H9 (cell line): ENCODE measurements around the gene NFATC2IP. TPM values are rescaled to one million over a fixed set of nuclear protein-coding genes. Genes with fewer than 3 reads are reported as not detected.

Experiments used
- DNase-seq: peaks from one replicate; pipeline ENCODE4 v3.0.0-alpha.2; 2017
- H2AFZ ChIP-seq: one replicate; pipeline ENCODE4 v1.6.1; 2013; ENCODE audit warnings: mild to moderate bottlenecking, low read length, control low read depth, moderate library complexity
- H2AK5ac ChIP-seq: 2 replicates; pipeline ENCODE4 v1.6.1; 2013; ENCODE audit warnings: low read length, control low read depth, mixed read lengths; ENCODE audit not compliant: insufficient read length
- H2BK120ac ChIP-seq: one replicate; pipeline ENCODE4 v1.6.1; 2013; ENCODE audit warnings: low read depth, mild to moderate bottlenecking, low read length, control low read depth, inconsistent platforms; ENCODE audit not compliant: poor library complexity, severe bottlenecking
- H2BK12ac ChIP-seq: 2 replicates; pipeline ENCODE4 v1.6.1; 2013; ENCODE audit warnings: low read length, control low read depth, mixed read lengths, low read depth; ENCODE audit not compliant: insufficient read length
- H2BK15ac ChIP-seq: 2 replicates; pipeline ENCODE4 v1.6.1; 2013; ENCODE audit warnings: low read depth, low read length, control low read depth
- H2BK20ac ChIP-seq: one replicate; pipeline ENCODE4 v1.6.1; 2013; ENCODE audit warnings: low read depth, mild to moderate bottlenecking, low read length, control low read depth, inconsistent platforms; ENCODE audit not compliant: poor library complexity, severe bottlenecking
- H2BK5ac ChIP-seq: 2 replicates; pipeline ENCODE4 v1.6.1; 2013; ENCODE audit warnings: low read length, control low read depth, mixed read lengths; ENCODE audit not compliant: insufficient read length
- H3K14ac ChIP-seq: 2 replicates; pipeline ENCODE4 v1.6.1; 2013; ENCODE audit warnings: low read length, control low read depth; ENCODE audit not compliant: insufficient read depth
- H3K18ac ChIP-seq: 2 replicates; pipeline ENCODE4 v1.6.1; 2013; ENCODE audit warnings: low read depth, mild to moderate bottlenecking, mixed read lengths, low read length, control low read depth; ENCODE audit not compliant: insufficient read length
- H3K23ac ChIP-seq: 2 replicates; pipeline ENCODE4 v1.6.1; 2013; ENCODE audit warnings: low read length, control low read depth, mixed read lengths, low read depth; ENCODE audit not compliant: insufficient read length
- H3K23me2 ChIP-seq: 2 replicates; pipeline ENCODE4 v1.6.1; 2013; ENCODE audit warnings: low read depth, mild to moderate bottlenecking, mixed read lengths, low read length, control low read depth; ENCODE audit not compliant: insufficient read length, poor library complexity, severe bottlenecking
- H3K27ac ChIP-seq: 2 replicates; pipeline ENCODE4 v1.5.1; 2013; ENCODE audit warnings: low read length, control low read depth, mixed read lengths, low read depth; ENCODE audit not compliant: insufficient read length
- H3K27me3 ChIP-seq: 2 replicates; pipeline ENCODE4 v1.6.1; 2013; ENCODE audit warnings: low read length, control low read depth, inconsistent platforms; ENCODE audit not compliant: insufficient read depth
- H3K4ac ChIP-seq: 2 replicates; pipeline ENCODE4 v1.6.1; 2013; ENCODE audit warnings: low read depth, mild to moderate bottlenecking, control low read depth, inconsistent platforms, low read length, moderate library complexity
- H3K4me1 ChIP-seq: 2 replicates; pipeline ENCODE4 v1.6.1; 2013; ENCODE audit warnings: low read length, control low read depth, inconsistent platforms; ENCODE audit not compliant: insufficient read depth
- H3K4me2 ChIP-seq: 2 replicates; pipeline ENCODE4 v1.6.1; 2013; ENCODE audit warnings: low read length, control low read depth, mixed read lengths; ENCODE audit not compliant: insufficient read length, insufficient read depth
- H3K56ac ChIP-seq: 2 replicates; pipeline ENCODE4 v1.6.1; 2013; ENCODE audit warnings: low read depth, mild to moderate bottlenecking, mixed read lengths, low read length, control low read depth; ENCODE audit not compliant: insufficient read length
- H3K79me1 ChIP-seq: 2 replicates; pipeline ENCODE4 v1.6.1; 2013; ENCODE audit warnings: low read depth, mild to moderate bottlenecking, moderate library complexity, low read length, control low read depth, inconsistent platforms; ENCODE audit not compliant: insufficient read depth, poor library complexity, severe bottlenecking
- H3K79me2 ChIP-seq: 2 replicates; pipeline ENCODE4 v1.6.1; 2013; ENCODE audit warnings: low read length, control low read depth, inconsistent platforms; ENCODE audit not compliant: insufficient read depth
- H3K9ac ChIP-seq: 2 replicates; pipeline ENCODE4 v1.6.1; 2013; ENCODE audit warnings: low read length, control low read depth, mixed read lengths; ENCODE audit not compliant: insufficient read length; ENCODE audit errors: extremely low read depth
- H3K9me3 ChIP-seq: one replicate; pipeline ENCODE4 v1.6.1; 2013; ENCODE audit warnings: low read depth, low read length, inconsistent platforms; ENCODE audit not compliant: control insufficient read depth
- H3T11ph ChIP-seq: one replicate; pipeline ENCODE4 v1.6.1; 2013; ENCODE audit warnings: mild to moderate bottlenecking, low read length, control low read depth, inconsistent platforms
- H4K20me1 ChIP-seq: one replicate; pipeline ENCODE4 v1.6.1; 2013; ENCODE audit not compliant: control insufficient read depth, insufficient read length, insufficient read depth
- H4K5ac ChIP-seq: 2 replicates; pipeline ENCODE4 v1.6.1; 2013; ENCODE audit warnings: low read depth, mild to moderate bottlenecking, mixed read lengths, low read length, control low read depth; ENCODE audit not compliant: insufficient read length
- H4K8ac ChIP-seq: replicated peaks from 2 replicates; pipeline ENCODE4 v1.6.1; 2013; ENCODE audit warnings: low read length, control low read depth, mixed read lengths, low read depth; ENCODE audit not compliant: insufficient read length
- H4K91ac ChIP-seq: 2 replicates; pipeline ENCODE4 v1.6.1; 2013; ENCODE audit warnings: low read depth, mild to moderate bottlenecking, moderate library complexity, mixed read lengths, low read length, control low read depth; ENCODE audit not compliant: insufficient read length
- H3K27ac Mint-ChIP-seq, 3 experiments: 2 replicates in 2 of 3; 3 replicates in 1 of 3; pipeline ENCODE4 v1.8.0; 2020 to 2021; ENCODE audit warnings: mixed read lengths in 3 of 3, mild to moderate bottlenecking in 1 of 3, moderate library complexity in 1 of 3
- H3K27me3 Mint-ChIP-seq: 2 replicates; pipeline ENCODE4 v1.8.0; 2021; ENCODE audit warnings: low read depth, mild to moderate bottlenecking, moderate library complexity, mixed read lengths
- H3K36me3 Mint-ChIP-seq, 3 experiments: 2 replicates in 2 of 3; 3 replicates in 1 of 3; pipeline ENCODE4 v1.8.0; 2020 to 2021; ENCODE audit warnings: low read depth in 3 of 3, mixed read lengths in 3 of 3; ENCODE audit not compliant: insufficient read depth in 1 of 3
- H3K4me1 Mint-ChIP-seq, 2 experiments: 2 replicates each; pipeline ENCODE4 v1.8.0; 2020; ENCODE audit warnings: mixed read lengths in 2 of 2
- H3K4me3 Mint-ChIP-seq, 2 experiments: 2 replicates in 1 of 2; 3 replicates in 1 of 2; pipeline ENCODE4 v1.8.0; 2020 to 2021; ENCODE audit warnings: mild to moderate bottlenecking in 2 of 2, mixed read lengths in 2 of 2, moderate library complexity in 1 of 2
- H3K9me3 Mint-ChIP-seq, 2 experiments: 2 replicates in 1 of 2; 3 replicates in 1 of 2; pipeline ENCODE4 v1.8.0; 2020; ENCODE audit warnings: mild to moderate bottlenecking in 2 of 2, mixed read lengths in 2 of 2, moderate library complexity in 1 of 2
- whole genome bisulfite sequencing: extraction: QIAGEN DNeasy Blood & Tissue Kit; methylation state at CpG from one replicate; pipeline ENCODE4 v1.1.7; 2013; ENCODE audit warnings: missing lambda C conversion rate, low lambda C conversion rate, mixed read lengths; ENCODE audit not compliant: insufficient read length; ENCODE audit errors: extremely low coverage; 5-methylcytosine and 5-hydroxymethylcytosine counted together
- total RNA-seq: library from RNA; stranded (reverse); gene quantifications from 2 replicates; pipeline ENCODE4 v1.2.1, GENCODE V29; 2021
- TF ChIP-seq, protein P1 (sequence below): fragments of 200-600 bp; sonication (generic); conservative IDR thresholded peaks from 3 replicates; pipeline ENCODE4 v1.8.0; 2021; ENCODE audit warnings: antibody characterized with exemption, mild to moderate bottlenecking

NFATC2IP gene
- total RNA-seq, 1 experiment from 2014 or later: 73.8 TPM

DNA sequence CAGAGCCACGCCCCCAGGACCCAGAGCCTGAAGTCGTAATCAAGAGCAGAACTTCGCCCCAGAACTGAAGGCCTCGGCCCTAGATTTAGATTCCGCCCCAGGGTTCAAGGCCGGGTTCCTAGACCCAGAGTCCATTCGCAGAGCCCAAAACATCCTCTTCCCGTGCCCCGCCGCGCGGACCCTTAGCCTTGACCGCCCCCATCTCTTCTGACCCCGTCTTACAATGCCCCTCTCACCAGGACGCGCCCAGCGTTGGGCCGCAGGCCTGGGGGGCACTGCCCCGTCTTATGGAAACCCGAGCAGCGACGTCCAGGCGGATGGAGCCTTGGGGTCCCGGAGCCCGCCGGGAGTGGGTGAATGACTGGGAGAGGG lies 14.0 kb upstream of the NFATC2IP start:
- Histone ChIP-seq H3K9ac (no peak overlapping the region), H2AFZ (no peak overlapping the region), H2BK12ac (no peak overlapping the region), H3K14ac (no peak overlapping the region), H2BK20ac (no peak overlapping the region), H4K8ac (no peak overlapping the region), H3K4ac (no peak overlapping the region), H3K4me1 (no peaks in the 10 kb centered on the region), H2BK5ac (no peak overlapping the region), H3K56ac (no peak overlapping the region), H4K5ac (no peak overlapping the region), H4K20me1 (no peaks in the 10 kb centered on the region), H3K79me1 (no peaks in the 10 kb centered on the region), H2BK15ac (no peak overlapping the region), H3K79me2 (no peaks in the 10 kb centered on the region), H4K91ac (no peak overlapping the region), H3K9me3 (no peaks in the 10 kb centered on the region), H3K27ac (no peak overlapping the region), H3K18ac (no peak overlapping the region), H3T11ph (no peak overlapping the region), H3K4me2 (no peak overlapping the region), H2BK120ac (no peak overlapping the region), H2AK5ac (no peak overlapping the region), H3K23me2 (peaks cover 5% of the 10 kb centered on the region), H3K23ac (no peak overlapping the region), H3K27me3 (no peaks in the 10 kb centered on the region)
- Mint-ChIP-seq H3K9me3 (no peaks in the 10 kb centered on the region), H3K27me3 (peaks cover 15% of the 10 kb centered on the region), H3K4me3 (peak overlapping the region in 1 of 2 experiments; percentile 66; a peak in 2 of 5 replicates), H3K36me3 (no peaks in the 10 kb centered on the region; a peak in 1 of 7 replicates), H3K4me1 (peaks cover 5 to 6% of the 10 kb centered on the region in 2 experiments), H3K27ac (peak overlapping the region in 1 of 3 experiments; percentile 40; a peak in 1 of 7 replicates)
- DNase-seq: no peak
- WGBS: no CpG with 5 or more reads among the region's 26 CpGs
- TF ChIP-seq, protein P1, sequence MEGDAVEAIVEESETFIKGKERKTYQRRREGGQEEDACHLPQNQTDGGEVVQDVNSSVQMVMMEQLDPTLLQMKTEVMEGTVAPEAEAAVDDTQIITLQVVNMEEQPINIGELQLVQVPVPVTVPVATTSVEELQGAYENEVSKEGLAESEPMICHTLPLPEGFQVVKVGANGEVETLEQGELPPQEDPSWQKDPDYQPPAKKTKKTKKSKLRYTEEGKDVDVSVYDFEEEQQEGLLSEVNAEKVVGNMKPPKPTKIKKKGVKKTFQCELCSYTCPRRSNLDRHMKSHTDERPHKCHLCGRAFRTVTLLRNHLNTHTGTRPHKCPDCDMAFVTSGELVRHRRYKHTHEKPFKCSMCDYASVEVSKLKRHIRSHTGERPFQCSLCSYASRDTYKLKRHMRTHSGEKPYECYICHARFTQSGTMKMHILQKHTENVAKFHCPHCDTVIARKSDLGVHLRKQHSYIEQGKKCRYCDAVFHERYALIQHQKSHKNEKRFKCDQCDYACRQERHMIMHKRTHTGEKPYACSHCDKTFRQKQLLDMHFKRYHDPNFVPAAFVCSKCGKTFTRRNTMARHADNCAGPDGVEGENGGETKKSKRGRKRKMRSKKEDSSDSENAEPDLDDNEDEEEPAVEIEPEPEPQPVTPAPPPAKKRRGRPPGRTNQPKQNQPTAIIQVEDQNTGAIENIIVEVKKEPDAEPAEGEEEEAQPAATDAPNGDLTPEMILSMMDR: no peak
